Amniotic epithelial cell (primary cell): Measurements from ENCODE around the gene CLEC20A.

Source experiments
- DNase-seq: peaks from one replicate; pipeline ENCODE4 v3.0.0-alpha.2; 2010; ENCODE audit warnings: low read depth

CLEC20A gene

DNA sequence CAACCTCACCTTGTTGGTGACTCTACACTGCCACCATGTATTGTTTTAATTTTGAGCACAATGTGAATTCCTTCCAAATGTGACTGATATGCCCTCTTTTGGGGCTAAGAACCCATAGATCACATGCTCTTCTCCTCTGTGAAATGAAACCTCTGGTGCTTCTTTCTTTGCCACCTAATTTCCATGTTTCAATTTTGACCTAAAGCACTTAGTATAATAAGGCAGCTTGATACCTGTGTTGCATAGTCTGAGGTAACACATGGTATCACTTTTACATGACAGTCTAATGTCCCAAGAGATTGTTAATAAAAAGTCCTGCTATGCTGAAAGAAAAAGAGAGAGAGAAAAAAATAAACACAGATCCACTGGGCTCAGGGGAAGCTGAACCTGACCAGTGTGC is 24.2 kb downstream of the CLEC20A start:
- no peak for DNase-seq

DNA sequence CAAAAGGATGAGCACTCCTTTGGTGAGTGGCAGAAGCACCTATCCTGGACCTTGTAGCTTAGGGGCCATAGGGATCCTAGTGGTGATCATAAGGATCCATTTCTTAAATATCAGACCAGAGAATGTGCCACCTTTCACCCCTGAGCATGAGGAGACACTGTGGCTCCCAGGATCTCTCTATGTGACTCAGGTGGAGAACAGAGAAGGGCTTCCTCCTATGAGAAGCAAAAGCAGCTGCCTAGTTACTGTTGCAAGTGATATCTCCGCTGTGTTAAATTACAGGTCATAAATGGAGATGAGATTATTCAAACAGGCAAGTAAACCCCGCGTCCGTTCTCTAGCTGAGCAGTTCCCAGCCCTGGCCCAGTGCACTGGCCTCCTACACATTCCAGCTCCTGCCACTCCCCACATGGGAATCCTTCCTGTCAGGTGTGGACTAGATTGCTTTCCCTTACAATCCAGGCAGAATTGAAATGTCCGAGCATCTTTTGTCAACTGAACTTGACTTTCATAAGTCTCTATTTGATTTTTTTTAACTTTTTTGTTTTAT is 26.3 kb downstream of the CLEC20A start:
- peak; percentile 69 for DNase-seq

DNA sequence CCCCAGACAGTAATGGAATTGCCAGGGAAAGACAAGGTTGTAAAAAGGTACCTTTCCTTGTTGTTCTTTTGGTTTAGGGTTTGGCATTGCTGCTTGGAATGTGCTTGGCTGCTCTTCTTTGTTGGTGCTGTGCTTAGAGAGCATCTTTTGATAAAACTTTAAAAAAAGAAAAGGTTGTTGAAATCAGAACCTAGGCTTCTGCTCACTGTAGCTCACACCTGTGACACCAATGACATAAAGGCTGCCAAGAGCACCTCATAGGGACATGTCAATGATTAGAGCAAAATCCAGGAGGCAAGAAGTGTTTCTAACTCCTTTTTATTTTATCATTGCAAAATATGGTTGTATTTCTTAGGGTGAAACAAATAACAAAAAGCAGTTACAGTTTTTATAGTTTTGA is 28.9 kb downstream of the CLEC20A start:
- no peak for DNase-seq

DNA sequence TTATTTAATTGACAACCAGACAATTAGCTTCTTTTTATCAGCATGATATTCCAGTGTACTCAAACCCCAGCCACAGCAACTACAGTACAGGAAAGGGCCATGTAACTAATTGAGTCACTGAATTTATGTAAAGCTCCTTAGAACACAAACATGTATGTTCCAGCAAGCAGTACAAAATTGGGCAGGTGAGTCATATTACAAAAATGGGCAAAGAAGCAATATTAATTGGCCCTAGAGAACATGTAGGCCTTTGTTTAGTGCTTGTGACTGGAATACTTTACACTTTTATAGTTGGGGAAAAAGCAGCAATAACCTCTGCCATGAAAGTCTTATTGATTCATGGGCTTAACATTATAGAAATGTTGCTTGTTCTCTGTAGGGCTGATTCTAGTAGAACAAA is 31.8 kb downstream of the CLEC20A start:
- DNase-seq: peak; percentile 52

DNA sequence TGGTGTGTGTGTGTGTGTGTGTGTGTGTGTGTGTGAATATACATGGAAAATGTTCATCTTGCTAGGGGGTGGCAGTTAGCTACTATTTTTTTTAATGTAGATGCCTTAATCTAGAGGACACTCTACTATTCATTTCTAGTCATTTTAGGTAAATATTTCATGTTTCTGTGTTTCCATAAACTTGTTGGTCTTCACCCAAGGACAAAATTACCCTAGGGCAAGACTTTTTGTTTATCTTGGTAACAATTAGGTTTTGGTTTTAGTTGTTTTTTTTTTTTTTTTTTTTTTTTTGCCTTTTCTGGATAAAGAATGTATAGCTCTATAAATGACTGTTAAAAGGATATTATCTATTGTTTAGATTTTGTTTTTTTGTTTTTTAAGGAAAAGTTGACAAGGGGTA is 32.2 kb downstream of the CLEC20A start:
- DNase-seq: no peak

DNA sequence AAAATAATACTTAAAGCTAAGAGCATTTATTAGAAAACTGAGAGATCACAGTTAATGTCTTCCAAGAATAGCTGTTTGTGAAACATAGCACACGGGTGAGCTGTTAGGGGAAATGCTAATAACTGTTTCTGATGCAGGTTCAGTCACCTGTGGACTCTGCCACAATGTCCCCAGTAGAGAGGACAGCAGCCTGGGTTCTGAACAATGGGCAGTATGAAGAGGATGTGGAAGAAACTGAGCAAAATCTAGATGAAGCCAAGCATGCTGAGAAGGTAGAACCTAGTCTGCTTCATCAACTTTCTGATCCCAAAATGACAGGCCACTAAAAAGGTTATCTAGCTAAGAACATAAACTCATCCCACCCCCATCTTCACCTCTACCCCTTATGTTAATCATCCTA is 32.6 kb downstream of the CLEC20A start:
- no peak for DNase-seq

DNA sequence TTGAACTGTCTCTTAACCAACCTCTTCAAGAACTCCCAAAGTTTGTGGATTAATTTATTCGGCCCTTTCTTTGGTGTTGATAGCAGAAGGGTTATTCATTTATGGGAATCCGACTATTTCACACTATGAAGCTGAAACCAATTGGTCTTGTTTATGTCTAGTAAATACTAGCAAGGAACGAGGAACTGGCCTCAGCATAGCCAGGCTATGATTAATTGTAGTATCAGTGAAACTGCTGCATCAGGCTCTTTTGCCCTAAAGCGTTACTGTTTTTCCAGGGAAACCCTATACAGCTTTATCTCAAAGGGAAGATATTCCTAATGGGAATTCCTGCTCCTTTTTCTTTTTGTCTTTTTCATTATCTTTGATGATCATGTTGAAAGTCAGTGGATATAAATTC is 35.1 kb downstream of the CLEC20A start:
- DNase-seq: no peak

DNA sequence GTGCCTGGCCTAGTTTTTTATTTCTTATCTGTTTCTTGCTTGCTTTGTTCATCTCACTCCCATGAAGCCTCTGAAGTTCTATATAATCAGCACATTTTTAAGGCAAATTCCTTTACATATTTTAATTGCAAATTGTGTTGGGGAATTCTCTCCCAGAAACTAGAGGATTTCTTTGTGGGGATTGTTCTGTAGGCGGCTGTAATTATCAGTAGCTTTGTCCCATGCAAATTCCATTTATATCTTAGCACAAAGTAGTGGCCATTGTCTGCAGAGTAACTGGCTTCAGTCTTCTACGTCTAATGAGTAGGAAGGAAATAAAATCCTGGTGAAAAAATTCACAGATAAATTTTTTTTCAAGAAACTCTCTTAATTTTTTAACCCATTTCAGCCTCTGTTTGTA is 35.7 kb downstream of the CLEC20A start:
- no peak for DNase-seq

DNA sequence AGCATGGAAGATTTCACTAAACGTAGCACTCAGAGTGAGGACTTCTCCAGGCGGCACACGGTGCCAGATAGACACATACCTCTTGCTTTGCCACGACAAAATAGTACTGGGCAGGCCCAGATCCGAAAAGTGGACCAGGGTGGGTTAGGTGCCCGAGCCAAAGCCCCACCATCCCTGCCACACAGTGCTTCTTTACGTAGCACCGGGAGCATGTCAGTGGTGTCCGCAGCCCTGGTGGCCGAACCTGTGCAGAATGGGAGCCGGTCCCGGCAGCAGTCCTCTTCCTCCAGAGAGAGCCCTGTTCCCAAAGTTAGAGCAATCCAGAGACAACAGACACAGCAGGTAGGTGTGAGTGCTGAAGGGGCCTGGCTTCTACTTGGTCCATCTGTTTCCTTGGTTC is 38.6 kb downstream of the CLEC20A start:
- DNase-seq: no peak

DNA sequence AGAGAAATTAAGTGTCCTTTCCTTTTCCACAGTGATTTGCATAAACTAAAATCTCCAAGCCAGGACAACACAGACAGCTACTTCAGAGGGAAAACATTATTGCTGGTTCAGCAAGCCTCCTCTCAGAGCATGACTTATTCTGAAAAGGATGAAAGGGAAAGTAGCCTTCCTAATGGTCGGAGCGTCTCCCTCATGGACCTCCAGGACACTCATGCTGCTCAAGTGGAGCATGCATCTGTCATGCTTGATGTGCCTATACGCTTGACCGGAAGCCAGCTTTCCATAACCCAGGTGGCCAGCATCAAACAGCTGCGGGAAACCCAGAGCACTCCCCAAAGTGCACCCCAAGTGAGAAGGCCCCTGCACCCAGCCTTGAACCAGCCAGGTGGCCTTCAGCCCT is 39.1 kb downstream of the CLEC20A start:
- no peak for DNase-seq

DNA sequence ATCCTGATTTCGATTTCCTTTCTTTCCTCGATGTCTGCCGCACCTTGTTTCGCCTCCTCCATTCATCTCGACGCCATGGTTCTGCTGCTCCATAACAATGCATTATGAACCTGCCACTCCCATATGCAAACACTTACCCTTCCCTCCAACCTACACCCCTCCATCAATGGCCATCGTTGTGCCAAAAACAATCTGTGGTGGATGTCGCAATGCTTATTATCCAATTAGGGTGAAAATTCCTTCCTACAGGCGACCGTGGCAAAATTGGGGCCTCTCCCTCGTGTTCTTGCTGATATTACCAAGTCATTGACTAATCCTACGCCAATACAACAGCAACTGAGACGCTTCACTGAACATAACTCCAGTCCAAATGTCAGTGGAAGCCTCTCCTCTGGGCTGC is 40.3 kb downstream of the CLEC20A start:
- DNase-seq: no peak

DNA sequence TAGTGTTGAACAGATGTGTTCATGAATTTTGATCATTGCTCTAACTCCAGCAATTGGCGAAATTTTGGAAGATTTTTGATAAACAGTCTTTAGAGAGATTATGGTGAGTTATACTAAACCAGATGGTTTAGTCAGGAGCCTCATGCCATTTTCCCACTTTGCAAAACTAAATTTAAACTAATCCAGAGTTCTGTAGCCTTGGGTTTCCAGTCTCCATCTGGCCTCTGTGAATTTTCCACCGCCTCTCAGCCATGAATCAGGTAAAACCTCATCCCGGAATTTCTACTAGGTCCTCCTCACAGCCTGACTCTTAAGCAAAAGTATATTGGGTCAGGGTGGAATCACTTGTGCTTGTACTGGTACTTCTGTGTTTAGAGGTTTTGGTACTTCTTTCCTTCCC is 44.8 kb downstream of the CLEC20A start:
- no peak for DNase-seq

DNA sequence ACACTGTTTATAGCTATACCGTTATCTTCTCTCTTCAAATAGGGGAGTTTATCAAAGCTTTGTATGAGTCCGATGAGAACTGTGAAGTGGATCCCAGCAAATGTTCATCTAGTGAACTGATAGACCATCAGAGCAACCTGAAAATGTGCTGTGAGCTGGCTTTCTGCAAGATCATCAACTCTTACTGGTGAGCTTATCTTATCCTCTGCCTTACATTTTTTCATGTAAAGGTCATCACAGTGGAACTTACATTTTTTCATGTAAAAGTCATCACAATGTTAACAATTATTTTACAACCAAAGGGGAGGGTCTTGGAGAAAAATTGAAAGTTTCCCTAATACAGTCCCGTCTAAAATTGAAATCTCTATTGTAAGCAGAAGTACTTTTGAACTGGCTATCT is 45.2 kb downstream of the CLEC20A start:
- peak; percentile 83 for DNase-seq

DNA sequence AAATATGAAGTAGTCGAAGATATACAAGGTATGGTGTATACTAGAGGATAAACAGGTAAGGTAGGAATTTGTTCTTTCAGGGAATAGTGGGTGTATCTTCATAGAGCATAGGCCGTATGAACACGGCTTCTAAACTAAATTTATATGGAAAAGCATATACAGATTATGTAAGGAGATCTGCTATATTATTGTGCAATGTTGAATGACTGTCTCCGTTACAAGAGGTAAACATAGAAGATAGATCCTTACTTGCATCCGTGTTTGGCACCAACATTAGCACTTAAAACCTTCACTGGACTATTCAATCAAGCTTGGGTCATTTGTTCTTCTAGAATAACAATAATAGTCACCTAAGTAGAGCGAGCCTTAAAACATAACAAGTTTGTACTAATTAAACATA is 45.9 kb downstream of the CLEC20A start:
- peak; percentile 40 for DNase-seq

DNA sequence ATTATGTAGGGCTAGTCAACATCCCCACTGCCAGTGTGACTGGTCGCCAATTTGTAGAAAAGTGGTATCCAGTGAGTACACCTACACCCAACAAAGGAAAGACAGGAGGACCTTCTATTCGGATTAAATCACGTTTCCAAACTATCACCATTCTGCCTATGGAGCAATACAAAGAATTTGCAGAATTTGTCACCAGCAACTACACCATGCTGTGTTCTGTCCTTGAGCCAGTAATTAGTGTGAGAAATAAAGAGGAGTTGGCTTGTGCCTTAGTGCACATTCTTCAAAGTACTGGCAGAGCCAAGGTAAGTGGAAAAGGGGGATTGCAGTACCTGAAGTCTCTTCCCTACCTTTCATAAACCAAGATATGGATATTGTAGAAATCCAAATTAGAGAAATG is 53.8 kb downstream of the CLEC20A start:
- DNase-seq: no peak

DNA sequence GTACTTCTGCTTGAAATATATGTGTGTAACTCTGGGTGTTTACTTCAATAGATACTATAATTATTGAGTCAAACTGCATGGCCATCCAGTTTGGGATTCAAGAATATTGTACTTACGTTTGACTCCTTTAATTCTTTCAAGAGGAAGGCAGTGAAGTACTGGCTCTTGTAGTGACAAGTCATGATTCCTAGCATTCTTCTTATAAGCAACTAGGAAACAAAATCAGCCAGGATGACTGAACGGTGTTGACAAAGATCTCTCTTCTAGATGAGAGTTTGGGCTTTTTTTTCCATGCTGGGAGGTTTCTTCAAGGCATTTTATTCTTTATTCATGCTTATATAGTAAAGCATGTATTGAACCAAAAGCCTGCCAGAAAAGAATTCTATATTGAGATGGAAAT is 58.3 kb downstream of the CLEC20A start:
- peak; percentile 6 for DNase-seq

DNA sequence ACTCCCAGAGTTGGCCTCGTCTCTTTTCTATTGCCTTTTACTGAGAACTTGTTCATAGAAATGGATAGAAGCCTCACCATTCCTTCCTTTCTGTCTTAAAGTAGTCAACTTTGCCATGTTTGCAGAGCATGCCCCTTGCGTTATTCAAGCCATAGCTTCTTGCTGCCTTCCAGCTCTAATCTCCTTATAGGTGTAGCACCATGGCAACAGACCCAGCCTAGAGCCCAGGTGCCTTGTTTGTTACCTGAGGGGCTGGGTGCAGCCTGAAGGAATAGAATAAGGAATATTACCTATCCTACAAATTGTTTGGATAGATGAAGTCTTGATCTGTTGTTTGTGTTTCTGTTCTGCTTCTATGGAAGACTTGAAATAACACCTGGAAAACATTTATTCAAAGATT is 59.9 kb downstream of the CLEC20A start:
- no peak for DNase-seq

DNA sequence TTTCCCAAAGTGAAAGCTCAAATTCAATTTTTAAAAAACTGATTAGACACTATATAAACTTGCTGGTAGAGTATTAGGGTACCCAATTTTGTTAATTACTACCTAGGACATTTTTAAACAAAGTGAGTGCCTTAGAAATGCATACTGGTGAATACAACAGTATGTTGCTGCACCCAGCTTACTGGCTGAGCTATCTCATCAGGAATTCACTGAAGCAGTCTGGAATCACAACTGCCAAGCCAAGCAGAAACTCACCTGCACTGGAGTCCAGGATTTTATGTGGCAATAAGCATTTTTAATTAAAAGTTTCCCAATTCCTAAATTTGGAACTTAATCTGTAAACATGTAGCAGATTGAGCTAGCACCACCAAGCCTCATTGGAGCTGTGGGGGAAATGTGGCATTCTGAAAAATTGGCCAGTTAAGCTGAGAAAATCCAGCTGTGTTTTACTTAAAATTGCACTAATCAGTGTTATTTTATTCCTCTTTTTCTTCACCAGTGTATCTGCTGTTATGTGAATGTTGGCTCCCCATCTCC is 61.8 kb downstream of the CLEC20A start:
- no peak for DNase-seq

DNA sequence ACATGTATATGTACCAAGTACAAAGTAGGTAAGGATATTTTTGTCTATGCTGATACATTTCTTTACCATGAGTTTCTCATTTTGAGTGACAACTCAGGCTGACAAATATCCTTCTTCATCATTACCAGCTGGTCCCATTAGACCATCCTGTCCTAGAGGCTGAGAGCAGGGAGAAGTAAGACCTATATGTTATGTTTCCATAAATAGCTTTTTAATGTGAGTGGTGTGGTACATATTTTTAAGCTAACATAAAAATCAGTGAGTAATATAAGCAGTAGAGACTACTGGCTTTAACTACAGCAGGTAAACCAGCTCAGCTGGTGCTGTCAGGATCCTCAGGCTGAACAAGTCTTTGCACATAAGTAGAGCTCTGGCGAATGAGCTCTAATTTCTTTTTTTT is 62.4 kb downstream of the CLEC20A start:
- DNase-seq: no peak
